AG04449 (cell line): ENCODE results near the gene ZBTB4.

Source experiments
- CTCF ChIA-PET: fragments of 350-600 bp; formaldehyde crosslinking; extraction: SDS; loops from one replicate; lab custom pipeline; 2021; ENCODE audit warnings: antibody characterized with exemption; lab: Yijun Ruan, JAX
- POLR2A ChIA-PET: fragments of 400-600, 350-600 bp; formaldehyde crosslinking; extraction: SDS; loops from one replicate; lab custom pipeline; 2020; ENCODE audit warnings: antibody characterized with exemption, inconsistent platforms; lab: Yijun Ruan, JAX
- DNase-seq: peaks from one replicate; pipeline ENCODE4 v3.0.0-alpha.2; 2010; ENCODE audit warnings: low read depth, low spot score
- H3K4me3 ChIP-seq: 2 replicates; pipeline ENCODE4 v1.5.1; 2011; ENCODE audit warnings: low read depth, mild to moderate bottlenecking, control low read depth, low read length
- TF ChIP-seq, protein P1 (sequence below): IDR thresholded peaks from one replicate; pipeline ENCODE4 v1.5.1; 2011; ENCODE audit warnings: mild to moderate bottlenecking, moderate library complexity, low read length, control low read depth, inconsistent platforms; ENCODE audit not compliant: insufficient read depth; ENCODE audit errors: missing control alignments

Gene ZBTB4

GRCh38 chr17:7462474-7463371, 16.7 kb downstream of the ZBTB4 start:
- TF ChIP-seq, protein P1, sequence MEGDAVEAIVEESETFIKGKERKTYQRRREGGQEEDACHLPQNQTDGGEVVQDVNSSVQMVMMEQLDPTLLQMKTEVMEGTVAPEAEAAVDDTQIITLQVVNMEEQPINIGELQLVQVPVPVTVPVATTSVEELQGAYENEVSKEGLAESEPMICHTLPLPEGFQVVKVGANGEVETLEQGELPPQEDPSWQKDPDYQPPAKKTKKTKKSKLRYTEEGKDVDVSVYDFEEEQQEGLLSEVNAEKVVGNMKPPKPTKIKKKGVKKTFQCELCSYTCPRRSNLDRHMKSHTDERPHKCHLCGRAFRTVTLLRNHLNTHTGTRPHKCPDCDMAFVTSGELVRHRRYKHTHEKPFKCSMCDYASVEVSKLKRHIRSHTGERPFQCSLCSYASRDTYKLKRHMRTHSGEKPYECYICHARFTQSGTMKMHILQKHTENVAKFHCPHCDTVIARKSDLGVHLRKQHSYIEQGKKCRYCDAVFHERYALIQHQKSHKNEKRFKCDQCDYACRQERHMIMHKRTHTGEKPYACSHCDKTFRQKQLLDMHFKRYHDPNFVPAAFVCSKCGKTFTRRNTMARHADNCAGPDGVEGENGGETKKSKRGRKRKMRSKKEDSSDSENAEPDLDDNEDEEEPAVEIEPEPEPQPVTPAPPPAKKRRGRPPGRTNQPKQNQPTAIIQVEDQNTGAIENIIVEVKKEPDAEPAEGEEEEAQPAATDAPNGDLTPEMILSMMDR = no peak
- no peak for DNase-seq
- POLR2A ChIA-PET = interaction anchor here (1.0 kb wide), 1 partner anchor 15 kb away, joined by 3 read pairs; no protein-coding TSS in a partner anchor
- no peak overlapping the region for H3K4me3 ChIP-seq
- CTCF ChIA-PET = interaction anchor here (1.0 to 1.5 kb wide), 4 partner anchors 11 to 98 kb away, joined by 3 to 6 read pairs (median 4); no protein-coding TSS in a partner anchor

- no peak for DNase-seq
- ChIA-PET CTCF (interaction anchor here (0.6 to 1.3 kb wide), 5 partner anchors 13 to 165 kb away, joined by 3 to 5 read pairs (median 3); no protein-coding TSS in a partner anchor), POLR2A (interaction anchor here (1.6 kb wide), 1 partner anchor 23 kb away, joined by 6 read pairs; the partner anchor contains the start of gene POLR2A)
- H3K4me3 ChIP-seq = no peak overlapping the region
- TF ChIP-seq, protein P1 = no peak
Observed at GRCh38 chr17:7460850-7461660, 18.4 kb downstream of the ZBTB4 start.

- no peak for DNase-seq
- no peak overlapping the region for H3K4me3 ChIP-seq
- TF ChIP-seq, protein P1 = no peak
- POLR2A ChIA-PET = no interaction called here
- CTCF ChIA-PET = interaction anchor here (1.1 to 1.4 kb wide), 2 partner anchors 19 to 24 kb away, joined by 3 read pairs; no protein-coding TSS in a partner anchor
Observed at GRCh38 chr17:7459961-7460545, 19.4 kb downstream of the ZBTB4 start.

GRCh38 chr17:7448461-7448860, 31.0 kb downstream of the ZBTB4 start:
- ChIA-PET CTCF (interaction anchor here (8.8 kb wide), 1 partner anchor 12 kb away, joined by 62 read pairs; the partner anchor contains the start of gene TMEM102), POLR2A (no interaction called here)

DNA sequence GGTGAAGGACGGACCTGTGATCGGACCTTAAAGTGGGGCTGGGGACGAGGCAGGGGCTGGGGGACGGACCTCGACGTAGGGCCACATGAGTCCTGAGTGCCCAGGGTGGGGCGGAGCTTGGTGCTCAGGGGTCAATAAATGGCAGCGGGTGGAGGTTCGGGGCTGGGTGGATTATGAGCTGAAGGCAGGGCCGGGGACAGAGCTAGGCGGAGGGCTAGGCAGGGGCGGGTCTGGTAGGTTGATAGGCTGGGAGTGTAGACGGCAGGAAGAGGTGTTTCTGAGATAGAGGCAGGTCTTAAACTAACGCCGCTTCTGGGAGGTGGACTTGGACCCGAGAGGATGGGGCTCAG, 33.8 kb downstream of the ZBTB4 start:
- ChIA-PET POLR2A (interaction anchor here (1.4 kb wide), 1 partner anchor 39 kb away, joined by 4 read pairs; the partner anchor contains the start of gene POLR2A), CTCF (interaction anchor here (1.0 to 8.8 kb wide), 4 partner anchors 9 to 115 kb away, joined by 3 to 62 read pairs (median 7); partner anchors contain the start of genes TMEM102 and TMEM95)
- TF ChIP-seq, protein P1 = no peak
- no peak for DNase-seq
- H3K4me3 ChIP-seq = peak overlapping the region; percentile 36

More at GRCh38 chr17:7448461-7448860, 31.0 kb downstream of the ZBTB4 start:
- TF ChIP-seq, protein P1 = no peak
- H3K4me3 ChIP-seq = no peak overlapping the region
- DNase-seq = no peak
